Neural cell (in vitro differentiated cells): ENCODE results near the gene ZNF425.

ENCODE experiments used
- EZH2 ChIP-seq: fragments of 200-600, 300-800 bp; shearing (Covaris generic), sonication (generic); IDR thresholded peaks from 2 replicates; pipeline ENCODE4 v1.6.1; 2014; ENCODE audit warnings: antibody characterized with exemption, low read length, borderline replicate concordance, mild to moderate bottlenecking; ENCODE audit not compliant: insufficient read depth, poor library complexity, severe bottlenecking
- MXI1 ChIP-seq: fragments of 450-650 bp; conservative IDR thresholded peaks from 2 replicates; pipeline ENCODE4 v1.6.1; 2014; ENCODE audit warnings: antibody characterized with exemption, mild to moderate bottlenecking; ENCODE audit not compliant: poor library complexity, severe bottlenecking
- POLR2AphosphoS5 ChIP-seq: IDR thresholded peaks from 2 replicates; pipeline ENCODE4 v1.6.1; 2012
- TF ChIP-seq, protein P1 (sequence below): fragments of 450-650 bp; IDR thresholded peaks from 2 replicates; pipeline ENCODE4 v1.5.1; 2014; ENCODE audit warnings: antibody characterized with exemption, mild to moderate bottlenecking, moderate library complexity; ENCODE audit not compliant: poor library complexity, severe bottlenecking

DNA sequence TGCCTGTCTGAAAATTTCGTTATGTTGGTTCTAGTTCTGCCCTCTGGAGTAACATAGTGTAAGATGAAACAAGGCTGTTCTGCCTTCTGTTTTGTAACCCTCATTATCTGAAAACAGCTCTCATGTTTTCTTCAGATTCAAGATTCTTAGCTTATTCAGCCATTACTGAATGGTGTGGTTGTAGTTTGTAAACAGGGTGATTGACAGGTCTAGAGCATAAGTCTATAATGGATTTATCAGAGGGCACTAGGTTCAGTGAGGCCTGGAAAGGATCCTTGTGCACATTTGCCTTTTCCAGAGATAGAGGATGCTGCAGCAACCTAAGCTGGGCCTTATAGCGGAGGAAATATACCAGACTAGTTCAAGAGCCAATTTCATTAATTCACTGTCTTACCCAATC lies 27.2 kb upstream of the ZNF425 start:
- no peak for TF ChIP-seq POLR2AphosphoS5
- TF ChIP-seq EZH2, result no peak
- no peak for TF ChIP-seq MXI1
- TF ChIP-seq, protein P1, sequence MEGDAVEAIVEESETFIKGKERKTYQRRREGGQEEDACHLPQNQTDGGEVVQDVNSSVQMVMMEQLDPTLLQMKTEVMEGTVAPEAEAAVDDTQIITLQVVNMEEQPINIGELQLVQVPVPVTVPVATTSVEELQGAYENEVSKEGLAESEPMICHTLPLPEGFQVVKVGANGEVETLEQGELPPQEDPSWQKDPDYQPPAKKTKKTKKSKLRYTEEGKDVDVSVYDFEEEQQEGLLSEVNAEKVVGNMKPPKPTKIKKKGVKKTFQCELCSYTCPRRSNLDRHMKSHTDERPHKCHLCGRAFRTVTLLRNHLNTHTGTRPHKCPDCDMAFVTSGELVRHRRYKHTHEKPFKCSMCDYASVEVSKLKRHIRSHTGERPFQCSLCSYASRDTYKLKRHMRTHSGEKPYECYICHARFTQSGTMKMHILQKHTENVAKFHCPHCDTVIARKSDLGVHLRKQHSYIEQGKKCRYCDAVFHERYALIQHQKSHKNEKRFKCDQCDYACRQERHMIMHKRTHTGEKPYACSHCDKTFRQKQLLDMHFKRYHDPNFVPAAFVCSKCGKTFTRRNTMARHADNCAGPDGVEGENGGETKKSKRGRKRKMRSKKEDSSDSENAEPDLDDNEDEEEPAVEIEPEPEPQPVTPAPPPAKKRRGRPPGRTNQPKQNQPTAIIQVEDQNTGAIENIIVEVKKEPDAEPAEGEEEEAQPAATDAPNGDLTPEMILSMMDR, result no peak
